MM.1S (cell line): ENCODE measurements around the gene TAGLN2.

Source experiments
- DNase-seq: peaks from one replicate; pipeline ENCODE4 v3.0.0-alpha.2; 2015
- H2AFZ ChIP-seq: fragments of 300-600 bp; sonication (generic); 2 replicates; pipeline ENCODE4 v1.6.0; 2016; ENCODE audit warnings: antibody characterized with exemption, low read length
- H3F3A ChIP-seq: fragments of 300-600 bp; sonication (generic); 2 replicates; pipeline ENCODE4 v1.6.1; 2016; ENCODE audit warnings: mild to moderate bottlenecking, antibody characterized with exemption, low read length, moderate library complexity, mixed read lengths; ENCODE audit not compliant: insufficient read depth
- H3K27ac ChIP-seq: fragments of 300-600 bp; sonication (generic); 2 replicates; pipeline ENCODE4 v1.5.1; 2016; ENCODE audit warnings: mild to moderate bottlenecking, low read length
- H3K27me3 ChIP-seq: fragments of 300-600 bp; sonication (generic); replicated peaks from 2 replicates; pipeline ENCODE4 v1.6.0; 2016; ENCODE audit warnings: low read length; ENCODE audit not compliant: insufficient read depth
- H3K36me3 ChIP-seq: fragments of 300-600 bp; sonication (generic); replicated peaks from 2 replicates; pipeline ENCODE4 v1.6.1; 2016; ENCODE audit warnings: mild to moderate bottlenecking, low read length, mixed read lengths; ENCODE audit not compliant: insufficient read depth
- H3K4me1 ChIP-seq: fragments of 300-600 bp; sonication (generic); 2 replicates; pipeline ENCODE4 v1.6.1; 2016; ENCODE audit warnings: low read length, mixed read lengths
- H3K4me2 ChIP-seq: fragments of 300-600 bp; sonication (generic); 2 replicates; pipeline ENCODE4 v1.6.0; 2016; ENCODE audit warnings: low read depth, low read length
- H3K4me3 ChIP-seq: fragments of 300-600 bp; sonication (generic); 2 replicates; pipeline ENCODE4 v1.5.1; 2016; ENCODE audit warnings: low read length, mixed read lengths
- H3K79me2 ChIP-seq: fragments of 300-600 bp; sonication (generic); 2 replicates; pipeline ENCODE4 v1.6.1; 2016; ENCODE audit warnings: mixed run types, low read length, mixed read lengths
- H3K9ac ChIP-seq: fragments of 300-600 bp; sonication (generic); 2 replicates; pipeline ENCODE4 v1.6.1; 2016; ENCODE audit warnings: low read length, mixed read lengths
- H3K9me2 ChIP-seq: fragments of 300-600 bp; sonication (generic); replicated peaks from 2 replicates; pipeline ENCODE4 v1.6.1; 2016; ENCODE audit warnings: mild to moderate bottlenecking, low read length, mixed read lengths; ENCODE audit not compliant: insufficient read depth
- H3K9me3 ChIP-seq: fragments of 300-600 bp; sonication (generic); replicated peaks from 2 replicates; pipeline ENCODE4 v1.6.1; 2016; ENCODE audit warnings: mild to moderate bottlenecking, low read length, mixed read lengths; ENCODE audit not compliant: insufficient read depth
- H4K20me1 ChIP-seq: fragments of 300-600 bp; sonication (generic); 2 replicates; pipeline ENCODE4 v1.6.1; 2016; ENCODE audit warnings: mild to moderate bottlenecking, low read length, moderate library complexity, mixed read lengths; ENCODE audit not compliant: insufficient read depth
- CTCF ChIP-seq: fragments of 300-600 bp; sonication (generic); IDR thresholded peaks from 2 replicates; pipeline ENCODE4 v1.5.1; 2016; ENCODE audit warnings: antibody characterized with exemption, low read length, mixed read lengths
- EZH2 ChIP-seq: fragments of 300-600 bp; sonication (generic); optimal IDR thresholded peaks from 2 replicates; pipeline ENCODE3; 2017; ENCODE audit warnings: low read depth, mild to moderate bottlenecking, antibody characterized with exemption, low read length, mixed read lengths
- EZH2phosphoT487 ChIP-seq: fragments of 300-600 bp; sonication (generic); IDR thresholded peaks from 2 replicates; pipeline ENCODE4 v1.6.1; 2018; ENCODE audit warnings: antibody characterized with exemption, low read length

TAGLN2 gene

GRCh38 chr1:159879136-159879535 lies 46.2 kb downstream of the TAGLN2 start:
- H3K9me3 ChIP-seq: no peaks in the 10 kb centered on the region
- H3K79me2 ChIP-seq: no peaks in the 10 kb centered on the region
- no peak for DNase-seq
- TF ChIP-seq EZH2phosphoT487: no peak
- TF ChIP-seq CTCF: no peak
- no peak for TF ChIP-seq EZH2
- H3K27me3 ChIP-seq: no peaks in the 10 kb centered on the region
- peaks cover 17% of the 10 kb centered on the region for H3F3A ChIP-seq
- peaks cover 30% of the 10 kb centered on the region for H3K4me1 ChIP-seq
- H3K4me3 ChIP-seq: no peak overlapping the region
- no peak overlapping the region for H3K27ac ChIP-seq
- H4K20me1 ChIP-seq: no peaks in the 10 kb centered on the region
- no peak overlapping the region for H3K4me2 ChIP-seq
- no peaks in the 10 kb centered on the region for H3K36me3 ChIP-seq
- no peak overlapping the region for H3K9ac ChIP-seq
- H3K9me2 ChIP-seq: no peaks in the 10 kb centered on the region
- no peak overlapping the region for H2AFZ ChIP-seq

GRCh38 chr1:159877695-159878444 lies 47.4 kb downstream of the TAGLN2 start:
- H3K4me1 ChIP-seq: peaks cover 30% of the 10 kb centered on the region
- DNase-seq: no peak
- H3K9ac ChIP-seq: no peak overlapping the region
- H3K36me3 ChIP-seq: no peaks in the 10 kb centered on the region
- H4K20me1 ChIP-seq: no peaks in the 10 kb centered on the region
- peaks cover 17% of the 10 kb centered on the region for H3F3A ChIP-seq
- H2AFZ ChIP-seq: no peak overlapping the region
- H3K9me3 ChIP-seq: no peaks in the 10 kb centered on the region
- H3K4me3 ChIP-seq: no peak overlapping the region
- no peaks in the 10 kb centered on the region for H3K9me2 ChIP-seq
- H3K79me2 ChIP-seq: no peaks in the 10 kb centered on the region
- no peak overlapping the region for H3K4me2 ChIP-seq
- H3K27ac ChIP-seq: no peak overlapping the region
- H3K27me3 ChIP-seq: no peaks in the 10 kb centered on the region
- TF ChIP-seq EZH2 (no peak), EZH2phosphoT487 (no peak), CTCF (no peak)

- Histone ChIP-seq H3K79me2 (no peaks in the 10 kb centered on the region), H3K36me3 (no peaks in the 10 kb centered on the region), H3K4me2 (no peak overlapping the region), H3F3A (peaks cover 13% of the 10 kb centered on the region), H2AFZ (no peak overlapping the region), H4K20me1 (no peaks in the 10 kb centered on the region), H3K9me3 (no peaks in the 10 kb centered on the region), H3K9me2 (no peaks in the 10 kb centered on the region), H3K27ac (no peak overlapping the region), H3K27me3 (no peaks in the 10 kb centered on the region), H3K4me1 (peaks cover 16% of the 10 kb centered on the region), H3K9ac (no peak overlapping the region), H3K4me3 (no peak overlapping the region)
- TF ChIP-seq EZH2phosphoT487 (no peak), EZH2 (no peak), CTCF (no peak)
- no peak for DNase-seq
Observed at GRCh38 chr1:159873530-159874143, 51.7 kb downstream of the TAGLN2 start.
